22Rv1 (cell line): ENCODE results near the gene FAM120A.

Experiments used
- CTCF ChIP-seq: fragments of 450-650 bp; IDR thresholded peaks from 2 replicates; pipeline ENCODE4 v1.5.1; 2017; ENCODE audit warnings: mild to moderate bottlenecking
- ZFX ChIP-seq: fragments of 450-650 bp; IDR thresholded peaks from 2 replicates; pipeline ENCODE4 v1.6.1; 2017; ENCODE audit warnings: antibody characterized with exemption, borderline replicate concordance

- TF ChIP-seq CTCF (no peak), ZFX (no peak)
Observed at GRCh38 chr9:93523518-93524144, 72.1 kb downstream of the FAM120A start.
